ENCODE results near the gene FAM174C.
"Not testable (repeated sequence)": the region's sequence is repeated elsewhere in the genome, so short reads cannot be mapped to it uniquely, and the experiment has no call there.

FAM174C gene

DNA sequence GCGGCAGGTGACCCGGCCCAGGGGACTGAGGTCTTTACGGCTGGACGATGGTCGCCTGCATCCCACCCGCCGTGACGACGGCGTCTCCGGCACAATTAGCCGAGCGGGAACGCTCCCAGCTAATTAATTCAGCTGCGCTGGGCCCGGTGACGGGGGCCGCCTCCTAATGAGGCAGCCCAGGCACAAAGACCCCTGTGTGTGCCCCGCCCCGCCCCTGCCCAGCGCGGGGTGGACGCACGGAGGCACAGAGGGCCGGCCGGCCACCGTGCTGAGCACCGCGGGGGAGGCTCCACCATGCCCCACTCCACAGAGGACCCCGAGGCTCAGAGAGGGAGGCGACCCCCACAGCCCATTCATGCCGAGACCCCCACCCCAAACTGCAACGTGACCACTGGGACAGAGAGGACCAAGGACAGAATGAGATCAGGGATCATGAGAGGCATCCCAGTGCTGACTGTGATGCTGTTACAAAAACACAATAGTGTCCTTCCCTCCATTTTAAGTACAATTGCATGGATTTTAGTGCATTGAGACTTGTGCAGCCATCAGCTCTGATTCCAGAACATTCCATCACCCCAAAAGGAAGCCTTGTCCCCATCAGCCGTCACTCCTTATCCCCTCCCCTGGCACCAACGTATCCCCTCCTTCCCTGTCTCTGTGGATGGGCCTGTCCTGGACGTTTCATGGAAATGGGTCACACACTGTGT, 27.4 kb downstream of the FAM174C start:
- DNase-seq (ENCODE audit: low spot score): no peak

DNA sequence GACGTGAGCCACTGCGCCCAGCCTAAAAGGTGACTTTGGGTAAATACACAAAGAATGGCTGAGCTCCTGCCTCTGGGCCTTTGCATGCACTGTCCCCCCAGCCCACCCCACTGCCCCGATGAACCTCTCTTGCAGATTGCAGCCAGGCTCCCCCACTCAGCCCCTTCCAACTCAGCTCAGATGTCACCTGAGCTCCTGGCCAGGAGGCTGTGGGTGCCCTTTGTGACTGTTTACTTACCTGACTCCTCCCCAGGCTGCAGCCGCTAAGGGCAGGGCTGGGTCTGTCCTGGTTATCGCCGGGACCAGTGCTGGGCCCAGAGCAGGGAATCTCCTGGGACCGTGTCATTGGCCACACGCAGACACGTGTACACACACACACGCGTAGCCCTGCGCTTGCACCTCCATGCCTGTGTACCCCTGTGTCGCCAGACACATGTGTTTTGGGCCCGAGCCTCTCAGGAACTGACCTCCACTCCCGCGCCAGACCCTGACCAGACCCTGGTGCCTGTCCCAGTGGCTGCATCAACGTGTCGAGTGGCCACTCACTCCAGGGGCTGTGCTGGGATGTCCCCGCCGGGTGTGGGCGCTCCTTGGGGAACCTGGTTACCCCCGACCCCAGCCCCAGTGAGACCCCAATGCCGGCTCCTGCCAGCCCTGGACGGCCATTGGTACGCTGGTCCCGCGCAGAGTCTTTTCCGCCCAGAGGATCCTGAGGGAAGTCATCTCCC, 29.0 kb downstream of the FAM174C start:
- DNase-seq (ENCODE audit: low spot score): no peak

DNA sequence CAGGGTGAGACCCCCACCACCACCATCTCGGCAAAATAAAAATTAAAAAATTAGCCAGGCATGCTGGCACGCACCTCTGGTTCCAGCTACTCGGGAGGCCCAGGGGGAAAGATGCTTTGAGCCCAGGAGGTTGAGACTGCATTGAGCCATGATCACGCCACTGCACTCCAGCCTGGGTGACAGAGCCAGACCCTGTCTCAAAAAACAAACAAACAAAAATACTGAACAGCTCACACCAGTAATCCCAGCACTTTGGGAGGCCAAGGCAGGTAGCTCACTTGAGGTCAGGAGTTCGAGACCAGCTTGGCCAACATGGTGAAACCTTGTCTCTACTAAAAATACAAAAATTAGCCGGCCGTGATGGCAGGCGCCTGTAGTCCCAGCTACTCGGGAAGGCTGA, 30.0 kb downstream of the FAM174C start:
- not testable (repeated sequence) for DNase-seq (ENCODE audit: low spot score)

DNA sequence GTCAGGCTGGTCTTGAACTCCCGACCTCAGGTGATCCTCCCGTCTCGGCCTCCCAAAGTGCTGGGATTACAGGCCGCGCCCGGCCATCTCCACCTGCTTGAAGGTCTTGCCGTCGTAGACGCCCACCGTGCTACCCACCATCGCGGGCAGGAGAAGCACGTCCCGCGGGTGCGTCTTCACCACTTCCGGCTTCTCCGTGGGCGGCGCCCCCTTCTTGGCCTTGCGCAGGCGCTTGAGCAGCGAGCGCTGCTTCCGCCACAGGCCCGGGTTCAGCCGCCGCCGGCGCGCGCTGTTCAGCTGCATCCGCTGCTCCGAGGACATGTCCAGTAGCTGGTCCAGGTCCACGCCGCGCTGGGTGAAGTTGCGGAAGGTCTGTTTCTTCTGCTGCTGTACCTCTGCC, 32.0 kb downstream of the FAM174C start:
- no peak for DNase-seq (ENCODE audit: low spot score)

DNA sequence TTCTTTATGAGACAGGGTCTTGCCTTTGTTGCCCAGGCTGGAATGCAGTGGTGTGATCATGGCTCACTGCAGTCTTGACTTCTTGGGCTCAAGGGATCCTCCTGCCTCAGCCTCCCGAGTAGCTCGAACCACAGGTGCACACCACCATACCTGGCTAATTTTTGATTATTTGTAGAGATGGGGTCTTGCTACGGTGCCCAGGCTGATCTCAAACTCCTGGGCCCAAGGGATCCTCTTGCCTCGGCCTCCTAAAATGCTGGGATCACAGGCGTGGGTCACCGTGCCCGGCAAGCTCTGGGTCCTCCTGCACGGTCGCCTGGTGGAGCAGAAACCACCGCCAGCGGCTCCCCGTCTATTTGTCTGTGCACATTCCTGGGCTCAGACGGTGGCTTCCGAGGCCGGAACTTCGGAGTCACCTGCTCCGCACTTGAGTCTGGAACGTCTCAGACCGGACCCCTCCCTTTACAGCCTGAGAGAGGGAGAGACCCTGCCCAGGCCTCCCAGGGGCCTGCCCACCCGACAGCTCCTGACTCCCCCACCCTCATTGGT, 32.5 kb downstream of the FAM174C start:
- DNase-seq (ENCODE audit: low spot score): no peak

DNA sequence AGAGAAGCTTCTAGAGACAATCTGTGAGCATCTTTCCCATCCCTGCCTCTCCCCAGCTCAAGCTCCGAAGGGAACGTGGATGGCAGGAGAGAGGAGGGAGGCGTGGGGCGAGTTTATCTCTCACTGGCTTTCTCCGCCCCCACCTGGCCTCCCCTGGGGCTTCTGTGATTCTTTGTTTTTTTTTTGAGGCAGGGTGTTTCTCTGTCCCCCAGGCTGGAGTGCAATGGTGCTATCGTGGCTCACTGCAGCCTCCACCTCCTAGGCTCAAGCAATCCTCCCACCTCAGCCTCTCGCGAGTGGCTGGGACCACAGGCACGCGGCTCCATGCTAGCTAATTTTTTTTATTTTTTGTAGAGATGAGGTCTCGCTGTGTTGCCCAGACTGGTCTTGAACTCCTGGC, 33.4 kb downstream of the FAM174C start:
- no peak for DNase-seq (ENCODE audit: low spot score)

DNA sequence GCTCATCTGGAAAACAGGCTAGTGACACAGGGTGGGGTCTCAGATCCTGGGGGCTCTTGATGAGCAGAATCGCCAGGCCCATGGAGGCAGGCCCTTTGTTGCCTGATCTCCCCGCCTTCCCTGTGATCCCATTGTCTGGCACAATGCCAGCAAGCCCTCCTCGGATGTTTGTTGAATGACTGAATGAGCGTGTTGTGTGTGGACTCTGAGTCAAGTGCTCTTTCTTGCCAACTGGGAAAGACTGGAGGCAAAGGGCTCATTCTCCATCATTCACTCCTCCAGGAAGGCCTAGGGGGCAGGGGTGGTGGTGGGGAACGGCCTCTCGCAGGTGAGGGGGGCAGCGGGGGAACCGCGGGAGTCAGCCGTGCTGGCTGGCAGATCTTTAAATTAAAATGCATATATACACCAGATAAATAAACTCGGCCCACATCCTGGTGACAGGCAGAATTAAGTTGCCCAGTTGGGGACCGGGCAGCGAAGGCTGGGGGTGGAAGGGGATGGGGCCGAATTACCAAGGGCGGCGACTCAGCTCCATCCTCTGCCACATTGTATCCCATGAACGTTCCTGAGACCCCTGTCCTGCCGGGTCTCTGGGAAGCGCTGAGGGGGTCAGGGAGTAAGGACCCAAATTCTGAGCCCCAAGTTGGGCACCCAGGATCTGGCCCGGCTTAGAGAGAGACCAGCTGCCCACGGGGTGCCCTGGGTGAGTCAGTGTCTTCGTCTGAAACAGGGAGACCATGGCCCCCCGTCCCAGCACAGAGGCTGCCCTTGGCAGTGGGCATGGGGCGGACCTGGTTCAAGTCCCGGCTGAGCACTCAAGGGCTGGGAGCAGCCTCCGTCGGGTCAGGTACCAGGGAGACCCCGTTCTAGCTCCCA, 34.9 kb downstream of the FAM174C start:
- no peak for DNase-seq (ENCODE audit: low spot score)

DNA sequence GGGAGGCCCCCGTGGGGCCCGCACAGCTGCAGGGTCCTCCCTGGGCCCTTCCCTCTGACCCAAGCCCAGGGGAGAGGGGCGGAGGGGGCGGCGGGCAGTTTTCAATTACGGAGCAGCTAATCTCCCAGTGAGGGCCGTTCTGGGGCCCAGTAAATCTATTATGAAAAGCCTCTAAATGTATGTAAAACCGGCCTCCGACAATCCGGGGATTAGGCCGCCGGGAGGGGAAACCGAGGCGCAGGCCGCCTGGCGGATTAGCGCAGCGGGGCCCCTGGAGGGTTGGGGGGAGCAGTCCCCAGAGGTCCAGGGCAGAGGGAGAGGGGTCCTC, 35.5 kb downstream of the FAM174C start:
- no peak for DNase-seq (ENCODE audit: low spot score)

DNA sequence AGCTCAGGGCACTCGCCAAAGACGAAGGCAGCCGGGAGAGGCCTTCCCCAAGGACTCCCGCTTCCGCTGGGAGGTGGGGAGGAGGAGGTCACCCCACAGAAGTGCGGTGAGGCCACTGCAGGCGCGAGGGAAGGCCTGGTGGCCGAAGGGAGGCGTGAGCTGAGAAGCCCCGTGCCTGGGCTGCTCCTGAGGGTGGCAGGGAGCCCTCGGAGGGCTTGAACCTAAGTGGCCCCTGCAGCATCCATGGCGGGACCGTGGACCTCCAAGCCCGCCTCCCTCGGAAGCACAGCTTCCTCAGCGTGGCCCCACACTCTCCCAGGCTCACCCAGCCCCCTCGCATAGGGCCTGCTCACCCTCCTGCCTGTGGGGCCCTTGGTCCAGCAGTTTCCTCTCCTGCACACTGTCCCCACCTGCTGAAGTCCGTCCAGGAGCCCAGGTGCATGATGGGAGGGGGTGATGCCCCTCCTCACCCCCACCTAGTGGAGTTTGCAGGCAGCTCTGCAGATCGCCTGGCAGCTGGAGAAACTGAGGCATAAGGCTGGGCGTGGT, 36.3 kb downstream of the FAM174C start:
- no peak for DNase-seq (ENCODE audit: low spot score)

DNA sequence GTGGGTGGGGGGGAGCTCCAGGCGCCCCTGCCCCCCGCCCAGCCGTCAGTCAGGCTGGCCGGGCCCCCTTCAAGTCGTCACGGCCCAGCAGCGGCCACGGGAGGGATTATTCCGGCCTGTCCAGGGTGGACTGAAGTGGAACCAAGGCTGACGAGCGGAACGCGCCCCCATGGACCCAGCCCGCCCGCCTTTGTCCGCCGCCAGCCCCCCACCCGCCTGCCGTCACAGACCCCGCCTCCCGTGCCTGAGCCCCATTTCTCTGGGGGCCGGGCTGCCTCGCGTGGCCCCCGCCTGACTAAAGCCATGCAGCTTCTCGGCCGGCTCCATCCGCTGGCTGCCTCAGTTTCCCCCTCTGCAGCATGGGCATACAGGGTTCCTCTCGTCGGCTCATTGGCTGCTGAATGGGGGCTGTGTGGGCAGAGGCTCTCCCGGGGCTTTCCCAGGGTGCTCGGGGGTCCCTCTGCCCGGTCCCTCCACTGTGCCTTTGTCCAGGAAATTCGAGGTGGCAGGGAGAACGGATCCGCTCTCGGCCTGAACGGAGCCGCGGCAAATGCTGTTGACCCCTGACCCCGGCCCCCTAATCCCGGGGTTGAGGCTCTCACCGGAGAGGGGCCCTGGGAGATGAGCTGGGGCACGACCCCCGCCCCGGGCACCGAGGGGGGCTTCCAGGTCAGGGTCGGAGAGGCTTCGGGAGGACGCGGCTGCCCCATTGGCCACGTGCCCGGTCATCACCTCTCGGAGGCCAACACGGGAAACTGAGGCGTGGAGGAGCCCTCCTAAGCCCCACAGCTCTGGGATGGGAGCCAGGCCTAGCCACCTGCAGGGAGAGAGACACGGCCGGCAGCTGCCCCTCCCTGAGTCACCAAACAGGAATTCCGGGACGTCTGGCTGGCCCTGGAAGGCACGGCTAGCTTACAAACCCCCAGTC, 37.7 kb downstream of the FAM174C start:
- peak; percentile 63 for DNase-seq (ENCODE audit: low spot score)

DNA sequence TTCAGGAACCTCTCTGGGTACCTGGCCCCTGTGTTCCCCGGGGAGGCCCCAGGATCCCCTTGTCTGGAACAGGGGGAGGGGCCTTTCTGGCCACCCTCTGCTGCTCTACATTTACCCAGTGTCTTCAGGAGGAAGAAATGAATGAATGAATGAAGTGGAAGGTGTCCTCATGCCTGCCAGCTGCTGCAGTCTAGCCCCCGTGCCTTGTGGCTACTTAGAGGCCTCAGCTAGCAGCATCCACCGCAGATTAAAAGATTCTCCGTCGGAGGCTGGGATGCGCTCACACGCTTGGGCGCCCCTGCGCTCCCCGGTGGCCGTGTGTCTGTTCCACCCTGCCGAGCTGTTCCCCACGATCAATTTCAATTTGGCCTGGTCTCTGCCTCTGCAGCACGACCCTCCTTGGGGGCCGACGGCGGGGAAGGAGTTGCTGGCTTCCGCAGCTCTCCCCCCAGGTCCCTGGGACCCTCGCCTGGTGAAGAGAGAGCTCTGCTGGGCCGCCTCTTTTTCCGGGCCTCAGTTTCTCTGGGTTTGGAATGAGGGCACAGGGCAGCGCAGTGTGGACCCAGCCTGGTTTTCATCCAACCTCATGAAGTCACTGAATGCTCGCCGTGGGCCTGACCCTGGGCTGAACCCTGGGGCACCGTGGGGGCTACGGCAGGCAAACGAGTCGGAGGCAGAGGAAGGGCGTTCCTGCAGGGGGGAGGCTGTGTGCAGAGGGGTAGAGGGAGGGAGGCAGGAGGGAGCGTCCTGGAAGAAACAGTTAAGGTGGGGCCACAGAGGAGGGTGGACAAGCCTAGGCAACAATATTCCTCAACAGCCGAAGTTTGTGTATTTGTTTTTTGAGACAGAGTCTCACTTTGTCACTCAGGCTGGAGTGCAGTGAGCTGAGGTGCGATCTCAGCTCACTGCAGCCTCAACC, 38.6 kb downstream of the FAM174C start:
- no peak for DNase-seq (ENCODE audit: low spot score)

DNA sequence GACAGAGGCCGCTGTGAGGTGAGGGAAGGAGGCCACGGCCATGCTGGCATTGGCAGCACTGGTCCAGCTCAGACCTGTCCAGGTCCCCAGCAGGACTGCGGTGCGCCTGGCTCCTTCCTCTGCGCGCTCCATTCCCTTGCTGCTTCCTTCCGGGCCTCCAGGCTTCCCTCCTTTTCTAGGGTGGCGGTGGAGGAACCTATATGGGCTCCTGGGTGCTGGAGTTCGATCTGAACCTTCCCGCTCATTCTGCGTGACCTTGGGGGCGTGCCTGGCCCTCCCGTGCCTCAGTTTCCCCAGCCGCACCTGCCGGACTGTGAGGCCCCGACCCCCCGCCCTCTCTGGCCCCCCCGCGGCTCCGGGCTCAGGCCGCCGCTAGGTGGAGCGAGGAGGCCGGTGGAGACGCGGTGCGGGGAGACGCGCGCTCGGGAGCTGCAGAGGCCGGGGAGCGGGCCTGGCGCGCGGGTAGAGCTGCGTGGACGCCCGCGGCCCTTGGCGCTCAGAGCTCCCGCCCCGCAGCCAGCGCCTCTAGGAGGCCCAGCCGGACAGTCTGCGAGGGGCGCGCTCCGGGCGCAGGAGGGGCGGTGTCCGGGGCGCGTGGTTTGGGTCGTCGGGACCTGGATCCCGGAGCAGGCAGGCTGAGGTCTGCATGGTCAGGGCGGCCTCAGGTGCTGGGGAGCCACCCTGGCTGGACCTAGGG, 40.3 kb downstream of the FAM174C start:
- DNase-seq (ENCODE audit: low spot score): peak; percentile 26

DNA sequence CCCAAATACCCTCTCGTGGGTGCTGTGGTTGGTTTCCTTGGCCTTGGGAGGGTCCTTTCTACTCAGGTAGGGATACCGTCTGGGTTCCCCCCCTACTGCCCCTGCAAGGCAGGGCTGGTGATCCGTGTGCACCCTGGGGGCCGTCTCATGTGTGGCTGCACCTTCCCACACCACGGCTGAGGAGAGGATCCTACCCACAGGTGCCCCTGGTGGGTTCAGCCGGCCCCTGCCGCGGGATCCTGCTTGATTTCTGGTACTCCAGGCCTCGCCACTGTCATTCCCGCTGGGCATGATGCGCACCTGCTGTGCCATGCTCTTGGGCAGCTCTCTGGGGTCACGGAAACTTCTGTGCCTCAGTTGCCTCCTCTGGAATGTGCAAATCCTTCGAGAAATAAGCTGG, 41.1 kb downstream of the FAM174C start:
- no peak for DNase-seq (ENCODE audit: low spot score)

DNA sequence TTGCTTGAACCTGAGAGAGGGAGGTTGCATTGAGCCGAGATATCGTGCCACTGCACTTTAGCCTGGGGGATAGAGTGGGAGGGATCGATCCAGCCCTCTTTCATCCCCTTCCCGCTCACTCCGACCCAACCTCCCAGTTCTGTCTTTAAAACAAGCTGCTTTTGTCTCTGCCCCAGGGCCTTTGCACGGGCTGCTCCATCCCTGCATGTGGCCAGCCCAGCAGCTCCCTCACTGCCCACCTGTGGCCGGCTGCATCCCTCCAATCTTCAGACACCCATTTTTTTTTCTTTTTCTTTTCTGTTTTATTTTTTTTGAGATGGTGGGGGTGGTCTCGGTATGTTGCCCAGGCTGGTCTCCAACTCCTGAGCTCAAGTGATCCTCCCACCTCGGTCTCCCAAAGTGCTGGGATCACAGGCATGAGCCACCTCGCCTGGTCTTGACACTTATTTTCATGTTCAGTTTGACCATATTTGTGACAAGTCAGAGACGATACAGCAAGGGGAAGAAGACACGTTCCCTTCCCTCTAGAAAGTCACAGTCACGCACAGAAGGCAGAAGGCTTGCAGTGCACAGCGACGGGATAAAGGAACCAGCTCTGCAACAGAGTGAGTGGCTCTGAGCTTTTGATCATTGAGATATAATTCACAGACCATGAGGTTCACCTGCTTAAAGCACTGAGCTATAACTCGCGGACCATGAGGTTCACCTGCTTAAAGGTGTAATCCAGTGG, 42.1 kb downstream of the FAM174C start:
- DNase-seq (ENCODE audit: low spot score): no peak

DNA sequence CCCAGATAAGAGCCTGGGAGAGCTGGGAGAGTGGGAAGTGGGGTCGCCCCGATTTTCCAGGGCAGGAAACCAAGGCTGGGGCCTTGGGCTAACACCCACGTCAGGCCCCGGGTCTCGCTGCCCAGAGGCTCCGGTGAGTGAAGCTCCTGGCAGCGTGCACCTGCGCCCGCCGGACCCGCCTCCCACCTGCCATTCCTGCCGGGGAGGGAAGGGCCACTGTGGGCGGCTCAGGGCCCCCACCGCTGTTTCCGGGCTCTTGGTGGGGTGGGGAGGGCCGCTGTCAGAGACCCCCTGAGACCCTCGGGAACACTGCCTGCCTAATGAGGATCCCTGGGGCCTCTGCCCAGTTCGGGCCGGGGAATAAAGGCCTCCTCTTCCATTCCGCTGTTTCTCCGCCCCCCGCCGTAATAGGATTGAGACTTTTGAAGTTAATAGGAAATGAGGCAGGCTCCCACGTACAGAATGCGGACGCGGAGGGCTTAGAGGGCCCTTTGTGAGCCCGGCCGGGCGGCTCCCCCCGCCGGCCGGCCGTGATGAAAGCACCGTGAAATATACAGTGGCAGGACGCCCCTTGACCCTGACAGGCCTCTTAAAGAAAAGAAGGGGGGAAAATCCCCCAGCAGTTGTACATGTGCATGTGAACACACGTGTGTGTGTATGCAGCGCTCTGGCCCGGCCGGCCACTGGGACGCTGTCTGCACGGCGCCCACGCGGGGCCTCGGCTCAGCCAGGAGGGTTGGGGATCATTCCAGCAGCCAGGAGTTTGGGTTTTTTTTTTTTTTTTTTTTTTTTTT, 43.5 kb downstream of the FAM174C start:
- DNase-seq (ENCODE audit: low spot score): no peak

DNA sequence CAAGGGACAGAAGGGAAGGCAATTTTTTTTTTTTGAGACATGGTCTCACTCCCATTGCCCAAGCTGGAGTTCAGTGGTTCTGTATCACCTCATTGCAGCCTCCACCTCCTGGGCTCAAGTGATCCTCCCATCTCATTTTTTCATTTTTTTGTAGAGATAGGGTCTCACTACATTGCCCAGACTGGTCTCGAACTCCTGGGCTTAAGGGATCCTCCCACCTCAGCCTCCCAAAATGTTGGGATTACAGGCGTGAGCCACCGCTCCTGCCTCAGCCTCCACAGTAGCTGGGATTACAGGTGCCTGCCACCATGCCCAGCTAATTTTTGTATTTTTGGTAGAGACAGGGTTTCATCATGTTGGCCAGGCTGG, 44.9 kb downstream of the FAM174C start:
- not testable (repeated sequence) for DNase-seq (ENCODE audit: low spot score)

DNA sequence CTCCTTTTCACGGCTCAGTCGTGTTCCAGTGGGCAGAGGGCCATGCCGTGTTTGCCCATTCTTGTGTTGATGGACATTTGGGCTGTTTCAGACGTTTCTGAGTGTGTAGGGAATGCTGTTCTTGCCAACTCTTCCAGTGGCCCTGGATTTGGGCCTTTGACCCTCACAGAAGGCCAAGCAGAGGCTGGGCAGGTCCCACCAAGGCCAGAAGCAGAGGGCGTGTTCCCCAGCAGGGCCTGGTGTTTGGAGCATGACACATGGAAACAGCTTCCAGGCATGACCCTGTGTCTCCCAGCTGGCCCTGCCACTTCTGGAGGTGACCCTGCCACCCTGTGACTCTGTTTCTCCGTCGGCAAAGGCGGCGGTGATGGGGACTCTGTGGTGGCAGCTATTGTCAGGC, 46.2 kb downstream of the FAM174C start:
- DNase-seq (ENCODE audit: low spot score): no peak
